G401.6 (cell line): Measurements from ENCODE around the gene SMCHD1.
"Not testable (repeated sequence)": the region's sequence is repeated elsewhere in the genome, so short reads cannot be mapped to it uniquely, and the experiment has no call there.

ENCODE experiments used
- FAIRE-seq: peaks from 2 replicates; lab custom pipeline; 2012; peaks lifted over from hg19 to GRCh38; lab: Jason Lieb, UNC

SMCHD1 gene

DNA sequence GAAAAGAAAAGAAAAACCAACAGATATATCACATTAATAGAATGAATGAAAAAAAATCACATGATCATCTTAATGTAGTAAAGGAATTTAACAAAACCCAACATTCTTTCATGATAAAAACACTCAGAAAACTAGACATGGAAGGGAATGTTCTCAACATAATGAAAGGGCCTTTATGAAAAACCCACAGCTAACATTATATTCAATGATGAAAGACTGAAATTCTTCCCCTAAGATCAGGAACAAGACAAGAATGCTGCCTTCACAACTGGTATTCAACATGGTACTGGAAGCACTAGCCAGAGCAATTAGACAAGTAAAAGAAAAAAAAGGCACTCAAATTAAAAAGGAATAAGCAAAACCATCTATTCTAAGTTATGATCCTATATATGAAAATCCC lies 162.8 kb downstream of the SMCHD1 start:
- FAIRE-seq, result no peak

DNA sequence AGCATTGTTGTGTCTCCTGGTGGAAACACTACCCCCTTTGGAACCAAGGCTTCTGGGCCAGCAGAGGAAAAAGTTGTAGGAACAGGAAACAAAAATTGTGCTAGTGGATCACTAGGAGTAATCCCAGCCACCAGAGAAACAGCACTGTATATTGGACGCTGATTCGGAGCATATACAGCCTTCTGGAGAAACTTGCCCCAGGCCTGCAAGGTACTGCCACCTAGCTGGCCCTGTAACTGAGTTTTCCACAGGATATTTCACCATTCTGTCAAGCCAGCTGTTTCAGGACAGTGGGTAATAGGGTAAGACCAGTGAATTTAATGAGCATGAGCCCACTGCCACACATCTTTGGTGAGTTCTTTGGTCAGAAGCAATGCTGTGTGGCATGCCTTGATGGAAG lies 166.2 kb downstream of the SMCHD1 start:
- no peak for FAIRE-seq

DNA sequence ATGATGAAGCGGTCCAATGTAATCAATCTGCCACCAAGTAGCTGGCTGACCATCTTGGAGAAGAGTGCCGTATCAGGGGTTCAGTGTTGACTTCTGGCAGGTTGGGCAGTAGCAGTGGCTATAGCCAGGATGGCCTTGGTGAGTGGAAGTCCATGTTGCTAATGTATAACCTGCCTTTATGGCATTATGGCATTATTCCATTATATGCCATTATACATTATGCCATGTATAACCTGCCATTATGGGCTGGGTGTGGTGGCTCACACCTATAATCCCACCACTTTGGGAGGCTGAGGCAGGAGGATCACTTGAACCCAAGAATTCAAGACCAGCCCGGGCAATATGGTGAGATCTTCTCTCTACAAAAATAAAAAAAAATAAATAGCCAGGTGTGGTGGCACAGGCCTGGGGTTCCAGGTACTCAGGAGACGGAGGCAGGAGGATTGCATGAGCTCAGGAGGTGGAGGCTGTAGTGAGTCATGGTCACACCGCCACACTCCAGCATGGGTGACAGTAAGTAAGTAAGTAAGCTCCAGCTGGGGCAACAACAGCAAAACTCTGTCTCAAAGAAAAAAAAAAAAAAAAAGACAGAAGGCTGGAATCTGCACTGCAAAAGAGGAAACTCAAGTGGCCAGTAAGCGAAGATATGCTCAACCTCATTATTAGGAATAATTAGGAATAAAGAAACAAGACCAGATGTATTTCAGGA lies 166.8 kb downstream of the SMCHD1 start:
- FAIRE-seq, result no peak

DNA sequence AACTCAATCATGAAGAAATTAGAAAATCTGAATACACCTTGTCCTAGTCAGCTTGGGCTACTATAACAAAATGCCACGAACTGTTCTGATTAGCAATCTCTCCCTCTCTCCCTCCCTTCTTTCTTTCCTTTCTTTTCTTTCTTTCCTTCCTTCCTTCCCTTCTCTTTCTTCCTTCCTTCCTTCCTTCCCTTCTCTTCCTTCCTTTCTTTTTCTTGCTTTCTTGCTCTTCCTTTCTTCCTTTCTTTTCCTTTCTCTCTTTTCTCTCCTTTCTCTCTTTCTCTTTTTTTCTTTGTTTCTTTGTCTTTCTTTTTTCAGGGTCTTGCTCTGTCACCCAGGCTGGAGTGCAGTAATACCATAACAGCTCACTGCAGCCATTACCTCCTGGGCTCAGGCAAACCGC lies 167.7 kb downstream of the SMCHD1 start:
- FAIRE-seq, result no peak

DNA sequence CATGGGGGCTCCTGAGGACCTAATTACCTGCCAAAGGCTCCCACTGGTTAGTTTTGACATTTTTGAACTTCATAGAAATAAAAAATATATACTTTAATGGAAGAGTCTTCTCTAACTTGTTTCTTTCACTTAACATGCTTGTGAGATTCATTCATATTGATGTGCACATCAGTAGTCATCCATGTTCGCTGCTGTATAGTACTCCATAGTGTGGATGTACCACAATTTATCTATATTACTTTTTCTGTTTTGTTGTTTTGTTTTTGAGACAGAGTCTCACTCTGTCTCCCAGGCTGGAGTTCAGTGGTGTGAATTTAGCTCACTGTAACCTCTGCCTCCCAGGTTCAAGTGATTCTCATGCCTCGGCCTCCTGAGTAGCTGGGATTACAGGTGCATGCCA lies 168.4 kb downstream of the SMCHD1 start:
- no peak for FAIRE-seq

DNA sequence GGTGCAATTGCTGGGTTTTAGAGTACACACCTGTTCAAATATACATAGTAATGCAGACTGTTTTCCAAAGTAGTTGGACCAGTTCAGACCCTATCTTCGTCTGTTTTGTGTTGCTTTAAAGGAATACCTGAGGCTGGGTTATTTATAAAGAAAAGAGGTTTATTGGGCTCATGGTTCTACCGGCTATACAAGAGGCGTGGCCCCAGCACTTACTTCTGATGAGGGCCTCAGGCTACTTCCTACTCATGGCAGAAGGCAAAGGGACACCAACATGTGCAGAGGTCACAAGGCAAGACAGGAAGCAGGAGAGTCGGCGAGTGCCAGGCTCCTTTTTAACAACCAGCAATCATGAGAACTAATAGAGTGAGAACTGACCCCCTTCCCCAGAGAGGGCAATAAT lies 169.3 kb downstream of the SMCHD1 start:
- no peak for FAIRE-seq

DNA sequence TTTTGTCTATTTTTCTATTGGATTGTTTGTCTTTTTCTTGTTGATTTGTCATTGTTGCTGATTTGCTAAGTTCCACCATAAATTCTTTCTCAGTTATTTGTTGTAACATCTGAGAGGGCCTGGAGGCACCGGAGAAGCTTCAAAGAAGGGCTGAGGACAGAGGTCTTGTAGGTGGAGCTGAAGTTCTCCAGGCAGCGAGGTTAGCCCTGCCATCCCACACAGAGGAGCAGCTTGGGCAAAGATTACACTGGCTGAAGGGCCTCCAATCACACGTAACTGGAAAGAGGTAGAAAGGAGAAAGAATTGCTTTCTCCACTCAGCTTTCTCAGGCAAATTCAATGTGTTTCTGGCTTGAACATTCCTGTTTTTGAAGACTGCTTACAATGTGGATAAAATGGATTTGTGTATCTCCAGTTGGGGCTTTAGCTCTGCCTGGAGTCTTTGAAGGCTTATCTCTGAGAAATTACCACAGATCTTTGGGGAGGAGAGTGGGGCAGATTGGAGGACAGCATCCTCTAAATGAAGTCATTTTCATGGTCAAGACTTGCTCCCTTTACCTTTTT lies 170.2 kb downstream of the SMCHD1 start:
- FAIRE-seq, result no peak

DNA sequence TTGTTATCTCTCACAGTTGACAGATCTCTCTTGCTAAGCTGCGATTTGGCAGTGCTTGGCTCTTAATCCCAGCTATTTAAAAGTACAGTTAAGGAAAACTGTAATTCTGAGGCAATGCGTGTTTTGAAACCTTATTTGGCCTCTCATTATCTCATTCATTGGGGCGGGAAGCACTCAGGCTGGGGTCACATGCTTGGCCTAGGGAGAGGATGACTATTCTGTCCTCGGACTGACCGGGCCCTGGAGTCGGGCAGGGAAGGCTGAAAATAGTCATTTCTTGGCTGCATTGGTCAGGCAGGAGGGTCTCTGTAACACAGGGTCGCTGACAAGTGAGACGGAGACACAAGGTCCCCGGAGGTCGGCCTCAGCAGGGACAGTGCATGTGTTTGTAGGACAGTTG lies 171.1 kb downstream of the SMCHD1 start:
- FAIRE-seq, result no peak

DNA sequence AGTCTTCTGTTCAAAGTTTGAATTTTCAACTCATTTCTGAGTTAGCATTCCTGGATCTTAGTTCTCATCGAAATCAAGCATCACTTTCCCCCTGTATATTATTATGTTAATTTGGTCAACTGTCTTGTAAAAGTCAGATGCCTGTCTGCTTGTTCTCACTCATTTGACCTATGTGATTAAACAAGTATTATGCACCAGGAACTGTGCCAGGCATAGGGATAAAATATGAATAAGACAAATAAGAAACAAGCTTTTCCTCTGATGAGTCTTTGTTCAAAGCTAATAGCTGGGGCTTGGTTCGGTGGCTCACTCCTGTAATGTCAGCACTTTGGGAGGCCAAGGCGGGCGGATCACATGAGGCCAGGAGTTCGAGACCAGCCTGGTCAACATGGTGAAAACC lies 171.5 kb downstream of the SMCHD1 start:
- no peak for FAIRE-seq

DNA sequence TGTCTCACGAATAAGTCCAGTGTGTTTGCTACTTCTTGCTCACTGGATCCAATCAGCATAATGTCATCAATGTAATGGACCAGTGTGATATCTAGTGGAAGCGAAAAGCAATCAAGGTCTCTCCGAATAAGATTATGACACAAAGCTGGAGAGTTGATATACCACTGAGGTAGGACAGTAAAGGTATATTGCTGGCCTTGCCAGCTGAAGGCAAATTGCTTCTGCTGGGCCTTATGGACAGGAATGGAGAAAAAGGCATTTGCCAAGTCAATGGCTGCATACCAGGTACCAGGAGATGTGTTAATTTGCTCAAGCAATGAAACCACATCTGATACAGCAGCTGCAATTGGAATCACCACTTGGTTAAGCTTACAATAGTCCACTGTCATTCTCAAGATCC lies 180.6 kb downstream of the SMCHD1 start:
- not testable (repeated sequence) for FAIRE-seq

DNA sequence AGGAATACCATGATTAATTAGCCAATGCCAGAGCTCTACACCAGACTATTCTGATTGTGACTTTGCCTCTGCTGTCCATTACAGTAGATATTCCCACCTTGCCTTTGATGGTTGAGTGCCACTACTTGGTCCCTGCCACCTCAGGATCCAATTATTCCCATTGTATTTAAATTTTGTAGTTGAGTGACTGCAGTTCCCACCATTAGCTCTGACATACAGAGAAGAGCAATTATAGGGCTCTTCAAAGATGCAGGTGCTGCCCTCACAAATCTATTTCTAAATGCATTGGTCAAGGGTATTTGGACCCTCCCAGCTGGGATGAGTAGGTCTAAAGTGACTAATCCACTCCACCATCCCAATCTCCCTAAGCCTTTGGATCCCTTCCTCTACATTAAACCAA lies 181.8 kb downstream of the SMCHD1 start:
- not testable (repeated sequence) for FAIRE-seq

DNA sequence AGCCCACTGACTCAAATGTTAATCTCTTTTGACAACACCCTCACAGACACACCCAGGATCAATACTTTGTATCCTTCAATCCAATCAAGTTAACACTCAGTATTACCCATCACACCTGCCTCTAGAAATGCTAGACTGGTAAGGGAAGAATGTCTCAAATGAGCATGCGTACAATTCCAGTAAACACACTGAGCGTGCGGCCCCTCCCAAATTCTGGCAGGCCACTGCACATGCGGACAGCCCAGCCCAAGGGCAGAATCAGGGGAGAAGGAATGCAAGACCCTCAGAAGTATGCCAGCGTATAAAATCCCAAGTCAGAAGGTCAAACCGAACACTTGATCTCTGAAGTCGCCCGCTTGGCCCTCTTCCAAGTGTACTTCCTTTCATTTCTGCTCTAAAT lies 183.7 kb downstream of the SMCHD1 start:
- FAIRE-seq, result no peak

DNA sequence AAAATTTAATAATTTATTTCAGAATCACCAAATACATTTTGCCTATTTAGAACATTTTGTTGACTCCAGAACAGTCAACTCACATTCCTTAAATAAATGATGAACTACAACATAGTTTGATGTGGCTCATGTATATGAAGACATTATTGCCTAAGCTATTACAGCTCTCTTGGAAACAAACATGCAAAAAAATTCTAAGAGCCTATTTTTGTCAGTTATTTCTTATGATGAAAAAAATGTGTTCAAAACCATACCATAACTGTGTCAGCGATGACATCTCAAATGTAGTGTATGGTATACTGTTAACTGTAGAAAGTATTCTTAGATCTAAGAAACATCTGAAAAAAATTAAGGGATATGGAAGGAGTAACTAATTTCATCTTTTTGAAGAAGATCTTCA lies 185.0 kb downstream of the SMCHD1 start:
- no peak for FAIRE-seq

DNA sequence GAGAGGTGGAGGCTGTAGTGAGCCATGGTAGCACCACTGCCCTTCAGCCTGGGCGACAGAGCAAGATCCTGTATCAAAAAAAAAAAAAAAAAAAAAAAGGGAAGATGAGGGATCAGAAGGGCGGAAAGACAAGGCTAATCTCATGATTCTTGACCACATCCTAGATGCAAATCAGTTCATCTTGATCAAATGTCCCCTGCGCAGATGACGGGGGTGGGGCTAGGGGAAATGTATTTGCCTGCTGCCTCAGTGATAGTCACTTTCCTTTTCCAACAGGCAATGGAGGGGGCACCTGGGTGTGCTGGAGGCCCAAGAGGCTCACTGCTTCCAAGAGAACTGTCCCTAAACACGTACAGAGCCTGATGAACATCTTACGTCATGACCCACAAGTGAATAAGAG lies 187.6 kb downstream of the SMCHD1 start:
- no peak for FAIRE-seq

DNA sequence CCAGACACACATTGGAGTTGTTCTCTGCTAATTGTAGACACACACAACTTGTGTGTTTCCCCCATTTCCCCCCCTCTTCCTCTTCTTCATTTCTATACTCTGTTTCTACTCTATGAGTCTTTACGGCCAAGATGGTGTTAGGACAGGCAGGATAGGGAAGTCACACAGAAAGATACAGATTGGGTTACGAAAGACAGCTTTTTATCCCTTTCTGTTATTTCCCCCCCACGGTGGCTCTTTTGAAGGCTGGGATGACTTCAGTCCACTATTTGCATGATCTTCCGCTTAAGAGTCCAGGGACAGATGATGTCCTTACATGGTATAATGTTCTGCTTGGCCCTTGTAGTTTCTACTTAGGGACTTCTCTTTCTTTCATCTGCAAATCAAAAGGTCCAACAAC lies 189.6 kb downstream of the SMCHD1 start:
- no peak for FAIRE-seq

DNA sequence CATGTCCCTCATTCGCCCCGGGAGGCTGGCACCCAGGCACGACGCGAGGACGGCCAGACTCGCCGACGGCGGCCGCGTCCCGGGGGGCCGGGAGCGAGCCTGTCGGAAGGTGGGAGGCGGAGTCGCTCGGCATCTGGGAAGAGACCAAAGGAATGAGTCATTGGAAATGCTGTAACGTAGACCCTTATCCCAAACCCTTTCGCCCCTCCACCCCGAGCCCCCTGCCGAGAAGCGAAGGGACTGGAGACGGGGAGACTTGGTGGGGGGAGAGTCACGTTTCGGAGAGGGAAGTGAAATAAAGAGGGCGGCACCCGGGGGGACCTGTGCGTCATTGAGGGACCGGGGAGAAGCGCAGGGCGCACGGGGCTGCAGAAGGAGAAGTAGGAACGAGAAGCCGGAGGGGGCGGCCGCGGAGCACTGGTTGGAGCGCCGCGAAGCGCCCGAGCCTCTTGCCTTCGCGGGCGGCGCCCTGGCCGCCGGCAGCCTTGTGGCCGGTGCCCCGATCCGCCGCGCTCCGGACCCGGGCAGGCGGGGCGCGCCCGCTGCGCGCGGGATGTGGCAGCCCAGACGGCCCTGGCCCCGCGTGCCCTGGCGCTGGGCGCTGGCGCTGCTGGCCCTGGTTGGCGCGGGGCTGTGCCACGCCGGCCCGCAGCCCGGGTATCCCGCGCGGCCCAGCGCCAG lies 191.2 kb downstream of the SMCHD1 start, which contains the start of gene EMILIN2:
Gene EMILIN2, plus strand, starts transcription at position 371 of the 681 bp plus-strand sequence. Its CDS starts 183 bp downstream, at position 554.
- FAIRE-seq, result no peak

DNA sequence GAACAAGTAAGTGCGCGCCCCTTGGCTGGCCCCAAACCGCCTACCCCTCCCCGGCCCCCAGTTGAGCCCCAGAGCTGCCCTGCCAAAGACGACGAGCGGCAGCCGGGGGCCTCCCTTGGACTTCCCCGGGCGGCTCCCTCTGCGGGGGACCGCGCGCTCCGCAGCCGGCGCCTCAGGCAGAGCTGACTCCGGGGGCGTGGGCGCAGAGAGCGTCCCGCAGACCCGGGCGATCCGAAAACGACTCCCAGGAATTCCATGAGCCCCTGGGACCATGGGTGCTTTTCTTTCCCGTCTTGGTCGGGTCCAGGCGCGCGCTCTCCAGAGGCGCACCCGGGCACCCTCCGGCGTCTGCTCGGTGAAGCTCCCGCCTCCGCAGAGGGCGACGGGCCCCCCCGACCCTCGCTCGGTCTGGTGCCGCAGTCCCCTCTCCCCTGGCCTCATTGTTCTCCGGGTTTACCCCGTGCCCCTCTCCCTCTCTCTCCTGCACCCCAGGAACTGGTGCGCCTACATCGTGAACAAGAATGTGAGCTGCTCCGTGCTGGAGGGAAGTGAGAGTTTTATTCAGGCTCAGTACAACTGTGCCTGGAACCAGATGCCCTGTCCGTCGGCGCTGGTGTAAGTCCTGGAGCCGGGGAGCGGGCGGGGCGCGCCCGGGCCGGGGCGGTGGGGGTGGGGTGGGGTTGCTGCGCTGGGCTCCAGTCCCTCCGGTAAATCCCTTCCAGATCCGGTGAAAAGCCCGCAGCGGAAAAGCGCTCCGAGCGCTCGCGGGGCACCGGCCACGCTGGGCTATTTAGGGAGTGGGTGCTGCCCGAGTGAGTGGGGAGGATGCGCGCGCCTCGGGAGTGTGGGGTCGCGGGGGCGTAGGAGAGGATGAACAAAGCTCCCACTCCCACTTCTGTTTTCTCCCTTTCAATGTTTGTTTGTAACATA lies 192.1 kb downstream of the SMCHD1 start:
- FAIRE-seq, result no peak

DNA sequence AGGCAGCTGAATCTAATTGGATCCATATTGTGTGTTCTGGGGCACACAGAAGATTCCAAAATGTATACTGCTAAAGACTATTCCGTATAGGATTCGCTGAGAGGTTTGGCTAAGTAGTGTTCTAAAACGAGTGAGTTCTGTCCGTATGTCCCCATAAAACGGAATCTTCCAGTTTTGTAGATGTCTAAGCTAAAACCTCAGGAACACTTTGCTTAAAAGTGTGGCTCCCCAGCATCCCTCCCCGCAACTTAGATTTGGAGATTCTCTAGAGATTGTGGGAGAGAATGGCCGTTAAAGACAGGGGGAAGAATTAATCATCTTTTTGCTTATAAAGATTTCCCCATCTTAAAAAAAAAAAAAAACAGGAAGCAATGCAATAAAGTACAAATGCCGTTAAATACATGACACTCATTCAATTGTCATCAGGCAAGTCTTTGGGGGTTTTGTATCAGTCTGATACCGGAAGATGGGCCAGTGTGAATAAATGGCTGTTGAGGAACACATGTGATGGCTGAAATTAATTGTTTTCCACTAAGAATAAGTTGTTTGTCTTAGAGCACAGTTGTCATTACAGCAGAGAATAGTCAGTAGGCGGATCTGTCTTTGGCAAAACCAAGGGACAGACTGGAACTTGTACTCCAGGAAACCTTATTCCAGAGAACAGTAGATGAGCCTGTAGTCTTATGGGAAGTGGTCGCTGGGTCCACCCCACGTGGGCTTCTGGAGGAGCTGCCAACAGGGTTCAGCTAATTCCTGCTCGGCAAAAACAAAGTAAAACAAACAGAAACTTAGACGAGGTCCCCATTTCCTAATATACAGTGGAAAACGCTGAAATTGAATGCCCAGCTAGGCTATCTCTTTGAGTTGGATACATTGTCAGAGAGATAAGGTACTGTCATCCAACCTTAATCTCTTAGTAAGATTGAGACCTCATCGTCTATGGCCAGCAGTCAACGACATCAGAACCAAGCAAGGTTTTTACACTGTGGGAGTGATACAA lies 193.0 kb downstream of the SMCHD1 start:
- no peak for FAIRE-seq

DNA sequence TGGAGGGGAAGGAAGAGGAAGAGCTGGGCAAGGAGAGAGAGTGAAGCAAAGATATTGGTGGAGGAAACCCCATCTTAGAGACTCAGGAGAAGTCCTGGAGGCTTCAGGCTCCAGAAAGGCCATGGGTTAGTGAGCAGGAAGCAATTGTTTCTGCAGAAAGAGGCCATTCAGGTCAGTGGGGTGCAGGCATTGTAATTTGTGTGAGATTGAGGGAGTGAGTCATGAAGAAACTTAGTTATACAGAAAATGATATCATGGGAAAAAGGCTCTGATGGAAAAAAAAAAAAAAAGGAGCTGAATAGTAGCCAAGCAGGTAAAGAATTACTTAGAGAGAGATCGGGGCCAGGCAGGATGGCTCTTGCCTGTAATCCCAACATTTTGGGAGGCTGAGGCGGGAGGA lies 195.3 kb downstream of the SMCHD1 start:
- no peak for FAIRE-seq

DNA sequence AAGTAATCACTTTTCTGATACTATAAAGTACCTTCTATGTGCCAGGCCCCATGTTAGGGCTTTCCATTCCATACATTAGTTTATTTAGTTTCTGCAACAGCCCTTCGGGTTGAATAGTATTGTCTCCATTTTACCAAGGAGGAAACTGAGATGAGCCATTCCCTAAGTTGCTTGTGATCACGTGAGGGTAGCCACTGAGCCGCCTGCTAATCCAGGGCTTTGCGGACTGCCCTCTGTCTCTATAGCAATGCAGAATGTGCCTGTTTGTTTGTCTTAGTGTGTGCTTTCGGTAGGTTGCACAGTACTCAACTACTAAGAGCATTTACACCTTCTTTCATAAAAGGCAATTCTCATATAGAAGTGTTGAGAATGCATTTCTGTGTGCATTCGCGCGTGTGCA lies 196.2 kb downstream of the SMCHD1 start:
- no peak for FAIRE-seq

DNA sequence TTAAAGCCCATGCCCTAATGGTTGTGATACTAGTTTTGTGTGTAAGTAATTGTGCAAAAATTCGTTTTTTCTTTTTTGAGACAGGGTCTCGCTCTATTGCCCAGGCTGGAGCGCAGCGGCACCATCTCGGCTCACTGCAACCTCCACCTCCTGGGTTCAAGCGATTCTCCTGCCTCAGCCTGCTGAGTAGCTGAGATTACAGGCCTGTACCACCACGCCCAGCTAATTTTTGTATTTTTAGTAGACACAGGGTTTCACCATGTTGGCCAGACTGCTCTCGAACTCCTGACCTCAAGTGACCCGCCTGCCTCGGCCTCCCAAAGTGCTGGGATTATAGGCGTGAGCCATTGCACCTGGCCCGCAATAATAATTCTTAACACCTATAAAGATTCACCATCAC lies 196.9 kb downstream of the SMCHD1 start:
- not testable (repeated sequence) for FAIRE-seq
